HCT116 (cell line): ENCODE data around the gene ARHGAP27.
"Not testable (repeated sequence)": the region's sequence is repeated elsewhere in the genome, so short reads cannot be mapped to it uniquely, and the experiment has no call there.

Experiments used
- EZH2 ChIP-seq: fragments of 200-600 bp; sonication (generic); IDR thresholded peaks from 2 replicates; pipeline ENCODE4 v1.6.1; 2017; ENCODE audit warnings: antibody characterized with exemption, mixed run types
- JUND ChIP-seq: IDR thresholded peaks from 2 replicates; pipeline ENCODE4 v1.6.1; 2012
- POLR2A ChIP-seq: IDR thresholded peaks from 2 replicates; pipeline ENCODE4 v1.7.0; 2011; ENCODE audit warnings: borderline replicate concordance; ENCODE audit not compliant: insufficient read depth, insufficient read length; ENCODE audit errors: extremely low read depth
- POLR2AphosphoS5 ChIP-seq: IDR thresholded peaks from 2 replicates; pipeline ENCODE4 v1.6.1; 2011; ENCODE audit warnings: mild to moderate bottlenecking, low read depth, low read length, moderate library complexity
- SP1 ChIP-seq: IDR thresholded peaks from 2 replicates; pipeline ENCODE4 v1.6.1; 2012; ENCODE audit warnings: low read depth
- ZNF274 ChIP-seq: fragments of 200-500 bp; sonication (Bioruptor generic); IDR thresholded peaks from 2 replicates; pipeline ENCODE4 v1.6.1; 2014; ENCODE audit warnings: mild to moderate bottlenecking, low read depth, low read length, inconsistent platforms
- TF ChIP-seq, protein P1 (sequence below), 3 experiments: fragments of 200-600 bp in 1 of 3; sonication (generic) in 1 of 3; IDR thresholded peaks in 2 of 3; conservative IDR thresholded peaks in 1 of 3; 2 replicates each; pipeline ENCODE4 v1.5.1; 2012 to 2017; ENCODE audit warnings: low read depth in 2 of 3, low read length in 2 of 3, antibody characterized with exemption in 1 of 3, borderline replicate concordance in 1 of 3, control low read depth in 1 of 3, mild to moderate bottlenecking in 1 of 3, mixed read lengths in 1 of 3, mixed run types in 1 of 3, moderate library complexity in 1 of 3; ENCODE audit not compliant: insufficient read depth in 1 of 3
- TF ChIP-seq, protein P2 (sequence below): IDR thresholded peaks from 2 replicates; pipeline ENCODE4 v1.6.1; 2012
- TF ChIP-seq, protein P3 (sequence below): IDR thresholded peaks from 2 replicates; pipeline ENCODE4 v1.6.1; 2012; ENCODE audit warnings: low read depth

DNA sequence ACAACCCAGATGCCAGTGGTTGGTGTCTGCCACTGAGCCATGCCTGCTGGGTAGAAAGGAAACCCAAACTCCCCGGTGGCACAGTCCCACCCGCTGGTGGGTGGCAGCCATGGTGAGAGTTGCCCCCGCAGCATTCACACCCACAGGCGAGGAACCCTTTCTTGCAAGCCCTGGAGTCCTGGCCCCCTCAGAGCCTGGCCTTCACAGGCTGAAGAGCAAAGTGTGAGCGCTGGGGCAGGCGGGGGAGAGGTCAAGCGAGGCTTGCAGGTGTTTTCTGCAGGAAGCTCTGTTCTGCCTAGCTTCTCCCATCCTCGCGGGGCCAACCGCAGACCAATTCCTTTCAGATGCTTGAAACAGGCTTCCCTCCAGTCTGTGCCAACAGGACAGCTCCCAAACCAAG is 19.0 kb upstream of the ARHGAP27 start:
- TF ChIP-seq EZH2, POLR2AphosphoS5, POLR2A, JUND, SP1, ZNF274: not testable (repeated sequence)
- TF ChIP-seq, protein P1, sequence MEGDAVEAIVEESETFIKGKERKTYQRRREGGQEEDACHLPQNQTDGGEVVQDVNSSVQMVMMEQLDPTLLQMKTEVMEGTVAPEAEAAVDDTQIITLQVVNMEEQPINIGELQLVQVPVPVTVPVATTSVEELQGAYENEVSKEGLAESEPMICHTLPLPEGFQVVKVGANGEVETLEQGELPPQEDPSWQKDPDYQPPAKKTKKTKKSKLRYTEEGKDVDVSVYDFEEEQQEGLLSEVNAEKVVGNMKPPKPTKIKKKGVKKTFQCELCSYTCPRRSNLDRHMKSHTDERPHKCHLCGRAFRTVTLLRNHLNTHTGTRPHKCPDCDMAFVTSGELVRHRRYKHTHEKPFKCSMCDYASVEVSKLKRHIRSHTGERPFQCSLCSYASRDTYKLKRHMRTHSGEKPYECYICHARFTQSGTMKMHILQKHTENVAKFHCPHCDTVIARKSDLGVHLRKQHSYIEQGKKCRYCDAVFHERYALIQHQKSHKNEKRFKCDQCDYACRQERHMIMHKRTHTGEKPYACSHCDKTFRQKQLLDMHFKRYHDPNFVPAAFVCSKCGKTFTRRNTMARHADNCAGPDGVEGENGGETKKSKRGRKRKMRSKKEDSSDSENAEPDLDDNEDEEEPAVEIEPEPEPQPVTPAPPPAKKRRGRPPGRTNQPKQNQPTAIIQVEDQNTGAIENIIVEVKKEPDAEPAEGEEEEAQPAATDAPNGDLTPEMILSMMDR (IDR thresholded peaks at IDR 0.05 in 2 of 3, conservative IDR thresholded peaks at IDR 0.05 in 1 of 3; ENCODE audit: borderline replicate concordance in 1 of 3, insufficient read depth in 1 of 3, low read depth in 2 of 3, low read length in 2 of 3) = not testable (repeated sequence)
- TF ChIP-seq, protein P2, sequence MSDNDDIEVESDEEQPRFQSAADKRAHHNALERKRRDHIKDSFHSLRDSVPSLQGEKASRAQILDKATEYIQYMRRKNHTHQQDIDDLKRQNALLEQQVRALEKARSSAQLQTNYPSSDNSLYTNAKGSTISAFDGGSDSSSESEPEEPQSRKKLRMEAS = not testable (repeated sequence)
- TF ChIP-seq, protein P3, sequence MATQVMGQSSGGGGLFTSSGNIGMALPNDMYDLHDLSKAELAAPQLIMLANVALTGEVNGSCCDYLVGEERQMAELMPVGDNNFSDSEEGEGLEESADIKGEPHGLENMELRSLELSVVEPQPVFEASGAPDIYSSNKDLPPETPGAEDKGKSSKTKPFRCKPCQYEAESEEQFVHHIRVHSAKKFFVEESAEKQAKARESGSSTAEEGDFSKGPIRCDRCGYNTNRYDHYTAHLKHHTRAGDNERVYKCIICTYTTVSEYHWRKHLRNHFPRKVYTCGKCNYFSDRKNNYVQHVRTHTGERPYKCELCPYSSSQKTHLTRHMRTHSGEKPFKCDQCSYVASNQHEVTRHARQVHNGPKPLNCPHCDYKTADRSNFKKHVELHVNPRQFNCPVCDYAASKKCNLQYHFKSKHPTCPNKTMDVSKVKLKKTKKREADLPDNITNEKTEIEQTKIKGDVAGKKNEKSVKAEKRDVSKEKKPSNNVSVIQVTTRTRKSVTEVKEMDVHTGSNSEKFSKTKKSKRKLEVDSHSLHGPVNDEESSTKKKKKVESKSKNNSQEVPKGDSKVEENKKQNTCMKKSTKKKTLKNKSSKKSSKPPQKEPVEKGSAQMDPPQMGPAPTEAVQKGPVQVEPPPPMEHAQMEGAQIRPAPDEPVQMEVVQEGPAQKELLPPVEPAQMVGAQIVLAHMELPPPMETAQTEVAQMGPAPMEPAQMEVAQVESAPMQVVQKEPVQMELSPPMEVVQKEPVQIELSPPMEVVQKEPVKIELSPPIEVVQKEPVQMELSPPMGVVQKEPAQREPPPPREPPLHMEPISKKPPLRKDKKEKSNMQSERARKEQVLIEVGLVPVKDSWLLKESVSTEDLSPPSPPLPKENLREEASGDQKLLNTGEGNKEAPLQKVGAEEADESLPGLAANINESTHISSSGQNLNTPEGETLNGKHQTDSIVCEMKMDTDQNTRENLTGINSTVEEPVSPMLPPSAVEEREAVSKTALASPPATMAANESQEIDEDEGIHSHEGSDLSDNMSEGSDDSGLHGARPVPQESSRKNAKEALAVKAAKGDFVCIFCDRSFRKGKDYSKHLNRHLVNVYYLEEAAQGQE = not testable (repeated sequence)
